Effector CD8-positive, alpha-beta T cell (primary cell): ENCODE results near the gene CD320.
"Not testable (repeated sequence)": the region's sequence is repeated elsewhere in the genome, so short reads cannot be mapped to it uniquely, and the experiment has no call there.

Experiments used
- DNase-seq: peaks from one replicate; lab custom pipeline; 2025; lab: John Stamatoyannopoulos, UW

Gene CD320

DNA sequence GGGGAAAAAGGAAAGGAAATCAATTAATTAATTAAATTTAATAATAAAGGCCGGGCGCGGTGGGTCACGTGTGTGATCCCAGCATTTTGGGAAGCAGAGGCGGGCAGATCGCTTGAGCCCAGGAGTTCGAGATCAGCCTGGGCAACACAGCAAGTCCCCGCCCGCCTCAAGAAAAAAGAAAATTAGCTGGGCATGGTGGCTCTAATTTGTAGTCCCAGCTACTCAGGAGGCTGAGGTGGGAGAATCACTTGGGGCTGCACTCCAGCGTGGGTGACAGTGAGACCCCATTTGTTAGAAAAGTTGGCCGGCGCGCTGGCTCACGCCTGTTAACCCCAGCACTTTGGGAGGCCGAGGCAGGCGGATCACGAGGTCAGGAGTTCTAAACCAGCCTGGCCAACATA, 733 bp upstream of the CD320 start:
- DNase-seq, result no peak

DNA sequence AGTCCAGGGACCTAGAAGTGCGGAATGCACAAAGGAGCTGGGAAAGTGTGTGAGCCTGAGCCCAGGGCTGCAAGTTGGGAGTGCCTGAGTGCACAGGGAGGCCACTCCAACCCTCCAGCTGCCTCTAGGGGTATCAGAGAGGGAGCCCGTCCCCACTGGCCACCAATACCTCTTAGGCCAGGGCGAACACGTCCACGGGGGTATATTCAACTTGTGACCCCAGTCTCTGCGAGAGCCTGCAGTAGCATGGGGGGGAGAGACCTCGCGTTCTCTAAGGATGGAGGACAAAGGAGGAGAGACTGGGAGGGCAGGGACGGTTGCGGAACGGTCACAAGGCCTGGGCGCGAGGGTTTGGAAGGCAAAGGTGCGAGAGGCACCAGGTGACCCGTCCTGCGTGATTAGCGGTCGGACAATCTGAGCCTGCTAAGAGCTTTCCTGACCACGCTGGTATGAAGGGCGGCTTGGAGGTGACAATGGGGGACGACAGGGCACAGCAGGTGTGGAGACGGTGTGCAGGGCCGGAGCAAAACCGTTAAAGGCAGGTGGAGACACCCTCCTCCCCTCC, 676 bp downstream of the CD320 start:
- no peak for DNase-seq

DNA sequence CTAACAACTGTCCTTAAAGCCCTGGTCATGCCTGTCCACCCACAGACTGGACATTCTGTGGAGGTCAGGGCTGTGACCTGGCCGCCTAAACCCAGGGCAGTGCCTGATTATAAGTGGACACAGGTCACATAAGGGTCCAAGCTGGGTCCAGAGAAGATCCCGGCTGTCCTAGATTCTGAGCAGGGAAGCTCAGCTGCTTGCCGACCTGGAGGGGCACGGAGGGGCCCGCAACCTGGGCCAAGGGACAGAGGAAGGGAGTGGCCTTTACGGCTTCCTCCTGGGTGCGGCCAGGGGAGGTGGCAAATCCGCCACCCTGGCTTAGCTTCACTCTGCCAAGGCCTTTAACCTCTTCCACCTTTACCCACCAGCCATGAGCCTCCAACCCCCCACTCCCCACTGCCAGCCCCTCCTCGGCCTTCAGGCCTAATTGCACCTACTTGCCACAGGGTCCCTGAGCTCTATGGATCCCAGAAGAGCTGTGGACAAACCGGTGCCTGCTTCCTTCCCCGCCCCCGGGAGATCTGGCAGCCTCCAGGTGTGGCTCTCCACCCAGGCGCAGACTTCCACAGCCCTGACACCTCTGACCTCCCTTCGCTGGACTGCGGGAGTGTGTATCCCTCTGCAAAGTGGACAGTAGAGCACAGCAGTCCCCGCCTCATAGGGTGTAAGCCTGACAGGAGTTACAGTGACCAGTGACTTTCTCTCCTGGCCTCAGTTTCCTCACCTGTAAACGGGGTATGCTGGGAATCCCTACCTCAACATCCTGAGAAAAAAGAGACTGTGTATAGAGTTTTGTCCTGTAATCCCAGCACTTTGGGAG, 1.7 kb downstream of the CD320 start:
- DNase-seq, result no peak

DNA sequence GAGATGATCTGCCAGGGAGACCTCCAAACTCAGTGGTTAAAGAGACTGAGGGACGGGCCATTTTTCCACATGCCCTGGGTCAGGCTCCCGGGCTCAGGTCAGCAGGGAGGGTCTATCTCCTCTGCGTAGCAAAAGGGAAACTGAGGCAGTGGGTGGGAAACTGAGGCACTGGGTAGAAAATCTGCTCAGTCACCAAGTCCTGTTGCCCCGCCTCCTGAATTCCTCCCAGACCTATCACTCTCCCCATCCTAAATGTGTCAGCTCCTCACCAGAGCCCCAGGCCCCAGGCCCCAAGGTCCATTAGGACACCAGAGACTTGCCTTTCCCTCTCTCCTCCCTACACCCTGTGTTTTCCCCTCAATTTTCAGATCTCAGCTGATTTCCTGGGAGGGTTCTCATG, 2.4 kb downstream of the CD320 start:
- DNase-seq, result no peak

DNA sequence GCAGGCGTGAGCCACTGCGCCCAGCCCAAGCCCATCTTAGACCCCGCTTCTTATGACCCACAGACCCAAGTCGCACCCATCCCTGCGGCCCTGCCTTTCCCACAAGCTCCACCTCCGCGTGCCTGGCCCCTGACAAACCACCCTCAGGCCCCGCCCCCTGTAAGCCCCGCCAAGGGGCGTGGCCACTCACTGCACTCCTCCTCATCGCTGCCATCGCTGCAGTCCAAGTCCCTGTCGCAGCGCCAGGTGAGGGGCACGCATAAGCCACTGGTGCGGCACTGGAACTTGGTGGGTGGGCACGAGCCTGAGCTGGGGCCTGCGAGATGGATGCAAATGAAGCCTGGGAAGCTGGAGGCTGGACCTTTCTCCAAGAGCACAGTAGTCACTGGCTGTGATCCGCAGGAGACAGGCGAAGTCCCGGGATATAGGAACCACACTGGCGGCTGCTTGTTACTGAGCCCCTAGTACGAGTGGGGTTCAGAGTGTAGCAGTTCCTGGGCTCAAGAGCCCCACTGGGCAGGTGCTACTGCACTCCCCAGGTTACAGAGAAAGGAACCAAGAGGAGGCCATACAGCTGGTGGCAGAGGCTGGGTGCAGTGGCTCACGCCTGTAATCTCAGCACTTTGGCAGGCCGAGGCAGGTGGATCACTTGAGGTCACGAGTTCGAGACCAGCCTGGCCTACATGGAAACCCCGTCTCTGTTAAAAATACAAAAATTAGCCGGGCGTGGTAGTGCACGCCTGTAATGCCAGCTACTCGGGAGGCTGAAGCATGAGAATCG, 3.1 kb downstream of the CD320 start:
- DNase-seq, result peak; percentile 2

DNA sequence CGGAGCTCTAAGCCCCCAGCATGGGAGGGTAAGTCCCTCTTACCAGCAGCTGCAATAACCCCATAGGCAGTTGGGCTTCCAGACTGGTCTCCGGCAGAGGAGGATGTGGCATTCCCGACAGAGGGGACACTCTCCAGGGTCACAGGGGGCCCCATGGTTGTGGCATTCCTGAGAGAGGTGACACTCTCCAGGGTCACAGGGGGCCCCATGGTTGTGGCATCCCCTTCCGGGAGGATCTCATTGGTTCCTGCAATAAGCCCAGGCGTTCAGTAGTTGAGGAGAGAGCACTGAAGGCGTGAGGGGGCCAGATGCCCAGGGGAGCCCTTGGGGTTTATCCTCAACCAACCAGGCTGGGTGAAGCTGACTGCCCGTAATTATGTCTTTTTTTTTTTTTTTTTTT, 5.4 kb downstream of the CD320 start:
- no peak for DNase-seq

DNA sequence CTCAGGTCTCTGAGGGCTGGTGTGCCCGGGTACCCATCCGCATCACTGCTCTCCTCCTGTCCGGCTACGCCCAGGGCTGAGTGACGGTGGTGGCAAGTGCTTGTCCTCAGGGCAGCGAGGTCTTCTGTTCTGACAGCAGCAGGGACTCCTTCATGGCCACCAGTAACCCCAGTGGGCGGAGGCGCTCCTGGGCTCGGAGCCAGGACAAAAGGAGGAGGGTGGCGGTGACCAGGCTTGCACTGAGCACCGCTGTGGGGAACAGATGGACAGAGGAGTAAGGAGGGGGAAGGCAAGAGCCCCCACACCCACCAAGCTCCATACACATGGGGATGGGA, 5.8 kb downstream of the CD320 start:
- DNase-seq, result no peak

DNA sequence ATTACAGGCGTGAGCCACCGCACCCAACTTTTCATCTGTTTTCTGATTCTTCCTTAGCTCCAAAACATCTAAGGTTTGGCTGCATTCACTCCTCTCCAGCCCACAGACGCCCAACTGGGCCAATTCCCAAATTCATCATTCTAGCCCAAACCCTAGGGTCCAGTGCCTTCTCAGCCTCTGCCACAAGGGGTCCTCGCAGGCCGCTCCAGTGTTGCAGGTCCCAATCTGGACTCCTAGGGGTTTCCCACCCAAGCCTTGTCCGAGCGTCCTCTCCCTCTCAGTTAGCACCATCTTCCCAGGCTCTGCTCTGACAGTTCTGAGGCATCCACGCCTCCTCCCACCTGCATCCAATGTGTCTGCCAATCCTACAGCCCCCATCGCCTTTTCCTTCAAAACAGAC, 16.8 kb downstream of the CD320 start:
- not testable (repeated sequence) for DNase-seq

DNA sequence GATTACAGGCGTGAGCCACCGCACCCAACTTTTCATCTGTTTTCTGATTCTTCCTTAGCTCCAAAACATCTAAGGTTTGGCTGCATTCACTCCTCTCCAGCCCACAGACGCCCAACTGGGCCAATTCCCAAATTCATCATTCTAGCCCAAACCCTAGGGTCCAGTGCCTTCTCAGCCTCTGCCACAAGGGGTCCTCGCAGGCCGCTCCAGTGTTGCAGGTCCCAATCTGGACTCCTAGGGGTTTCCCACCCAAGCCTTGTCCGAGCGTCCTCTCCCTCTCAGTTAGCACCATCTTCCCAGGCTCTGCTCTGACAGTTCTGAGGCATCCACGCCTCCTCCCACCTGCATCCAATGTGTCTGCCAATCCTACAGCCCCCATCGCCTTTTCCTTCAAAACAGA, 31.6 kb downstream of the CD320 start:
- not testable (repeated sequence) for DNase-seq

DNA sequence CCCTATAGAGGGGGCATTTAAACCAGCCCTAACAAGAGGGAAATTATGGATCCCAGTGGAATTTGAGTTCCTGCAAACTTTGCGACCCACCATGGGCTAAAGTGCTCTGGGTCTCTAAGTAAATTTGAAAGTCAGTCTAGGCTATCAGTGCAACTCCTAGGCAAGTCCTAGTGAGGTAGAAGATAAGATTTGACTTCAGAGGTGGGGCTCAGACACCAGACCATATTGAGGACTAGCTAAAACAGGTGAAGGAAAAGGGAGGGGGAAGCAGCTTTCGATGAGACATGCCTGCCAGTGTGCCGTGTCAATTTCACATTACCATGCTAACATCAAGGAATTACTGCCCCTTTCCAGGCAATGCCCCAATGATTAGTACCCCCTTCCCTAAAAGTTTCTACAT, 38.4 kb downstream of the CD320 start:
- DNase-seq, result no peak

DNA sequence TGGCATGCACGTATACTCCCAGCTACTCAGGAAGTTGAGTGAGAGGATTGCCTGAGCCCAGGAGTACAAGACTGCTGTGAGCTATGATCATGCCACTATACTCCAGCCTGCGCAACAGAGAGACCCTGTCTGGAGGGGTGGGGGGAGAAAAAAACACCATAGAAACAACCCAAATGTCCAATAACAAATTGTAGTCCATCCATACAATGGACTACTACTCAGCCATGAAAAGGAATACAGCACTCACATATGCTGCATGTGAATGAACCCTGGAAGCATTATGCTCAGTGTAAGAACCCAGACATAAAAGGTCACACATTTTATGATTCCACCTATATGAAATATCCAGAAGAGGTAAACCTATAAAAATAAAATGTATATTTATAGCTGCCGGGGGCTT, 42.3 kb downstream of the CD320 start:
- no peak for DNase-seq

DNA sequence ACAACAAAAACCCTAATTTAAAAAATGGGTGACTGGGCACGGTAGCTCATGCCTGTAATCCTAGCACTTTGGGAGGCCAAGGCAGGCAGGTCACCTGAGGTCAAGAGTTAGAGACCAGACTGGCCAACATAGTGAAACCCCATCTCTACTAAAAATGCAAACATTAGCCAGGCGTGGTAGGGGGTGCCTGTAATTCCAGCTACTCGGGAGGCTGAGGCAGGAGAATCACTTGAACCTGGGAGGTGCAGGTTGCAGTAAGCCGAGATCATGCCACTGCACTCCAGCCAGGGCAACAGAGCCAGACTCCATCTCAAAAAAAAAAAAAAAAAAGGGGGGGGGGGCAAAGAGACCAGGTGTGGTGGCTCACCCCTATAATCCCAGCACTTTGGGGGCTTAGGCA, 43.9 kb downstream of the CD320 start:
- DNase-seq, result not testable (repeated sequence)

DNA sequence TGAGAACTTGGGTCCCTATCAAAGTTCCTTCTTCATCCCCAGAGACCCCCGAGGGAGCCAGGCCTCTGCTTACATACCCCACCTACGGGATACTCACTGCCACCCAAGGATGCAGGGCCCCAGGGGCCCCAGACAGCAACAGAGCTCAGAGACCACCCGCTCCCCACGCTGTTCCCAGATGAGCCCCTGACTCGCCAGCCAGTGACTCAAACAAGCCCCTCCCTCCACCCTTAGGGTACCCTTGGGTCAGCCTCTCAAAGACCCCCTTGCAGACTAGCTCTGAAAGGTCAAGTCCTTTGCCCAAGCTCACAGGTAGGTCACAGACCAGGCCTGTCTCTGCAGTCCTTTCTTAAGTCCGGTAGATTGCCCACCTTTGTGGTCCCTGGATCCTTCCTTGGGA, 45.7 kb downstream of the CD320 start:
- DNase-seq, result no peak

DNA sequence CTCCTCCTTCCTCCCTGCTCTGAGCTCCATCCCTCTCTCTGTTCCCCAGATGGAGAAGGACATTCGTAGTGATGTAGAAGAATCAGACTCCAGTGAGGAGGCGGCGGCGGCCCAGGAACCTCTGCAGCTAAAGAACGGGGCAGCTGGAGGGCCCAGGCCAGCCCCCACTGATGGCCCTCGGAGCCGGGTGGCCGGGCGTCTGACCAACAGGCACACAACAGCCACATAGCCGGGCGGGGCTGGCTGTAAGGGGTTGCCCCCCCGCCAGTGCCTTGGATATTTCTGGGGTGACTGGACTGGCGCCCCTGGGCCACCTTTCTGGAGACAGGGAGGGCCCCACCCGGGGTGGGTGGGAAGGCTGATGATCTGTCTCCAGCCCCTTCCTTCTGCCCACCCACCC, 46.3 kb downstream of the CD320 start:
- no peak for DNase-seq

DNA sequence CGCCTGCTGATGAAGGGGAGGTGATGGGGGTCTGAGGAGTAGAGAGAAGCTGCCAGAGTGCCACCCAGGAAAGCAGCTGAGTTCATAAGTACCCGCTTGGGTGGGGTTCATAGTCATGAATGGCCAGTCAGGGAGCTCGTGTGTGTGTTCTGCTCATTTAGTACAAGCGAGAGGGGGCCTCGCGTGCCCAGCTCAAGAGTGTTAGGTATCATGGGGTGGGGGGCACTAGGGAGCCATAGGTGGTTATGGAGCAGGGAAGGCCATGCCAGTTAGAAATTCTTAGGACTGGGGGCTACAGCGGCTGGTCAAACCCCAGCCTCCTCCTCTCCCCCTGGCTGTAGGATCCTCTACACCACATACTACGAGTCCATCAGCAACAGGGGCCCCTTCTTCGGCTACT, 46.8 kb downstream of the CD320 start:
- DNase-seq, result no peak

DNA sequence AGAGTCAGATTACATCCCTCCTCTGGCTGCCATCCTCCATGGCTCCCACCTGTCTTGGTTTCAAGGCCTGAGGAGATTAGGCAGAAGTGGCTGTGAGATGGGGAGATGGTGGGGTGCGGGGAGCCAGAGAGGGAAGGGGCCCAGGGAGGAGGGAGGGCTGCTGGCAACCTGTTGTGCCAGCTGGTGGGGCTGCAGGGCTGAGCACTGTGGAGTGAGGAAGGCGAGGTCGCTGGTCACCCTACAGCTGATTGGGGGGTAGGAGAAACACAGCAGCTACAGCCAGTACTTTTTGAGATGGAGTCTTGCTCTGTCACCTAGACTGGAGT, 48.3 kb downstream of the CD320 start:
- no peak for DNase-seq

DNA sequence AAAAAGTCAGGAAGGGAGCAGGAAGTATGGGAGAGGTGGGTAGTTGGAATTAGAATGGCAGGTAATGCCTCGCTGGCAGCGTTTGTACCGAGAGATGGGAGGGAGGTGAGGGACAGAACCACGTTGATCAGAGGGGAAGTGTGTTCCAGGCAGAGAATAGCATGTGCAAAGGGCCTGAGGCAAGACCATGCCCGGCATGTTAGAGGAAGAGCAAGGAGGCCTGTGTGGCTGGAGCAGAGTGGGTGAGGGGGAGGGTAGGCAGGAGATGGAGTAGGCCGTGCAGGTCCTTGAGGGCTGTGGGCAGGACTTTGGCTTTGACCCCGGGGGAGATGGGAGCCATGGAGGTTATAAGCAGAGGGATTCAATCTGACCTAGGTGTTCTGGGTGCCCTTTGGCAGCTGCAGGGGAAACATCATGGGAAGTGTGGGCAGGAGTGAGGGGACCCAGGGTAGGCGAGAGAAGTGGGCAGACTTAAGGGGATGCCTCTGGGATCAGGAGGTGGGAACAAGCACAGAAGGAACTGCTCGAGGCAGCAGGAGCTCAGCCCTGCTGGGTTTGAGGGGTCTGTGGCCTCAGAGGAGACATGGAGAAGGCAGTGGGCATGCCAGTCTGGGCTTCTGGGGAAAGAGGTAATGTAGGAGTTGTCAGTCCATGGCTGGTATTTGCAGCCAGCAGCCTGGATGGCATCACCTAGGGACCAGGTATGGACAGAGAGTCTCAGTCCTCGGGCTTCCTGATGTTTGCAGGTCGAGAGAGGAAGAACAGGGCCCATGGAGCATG, 48.8 kb downstream of the CD320 start:
- DNase-seq, result no peak

DNA sequence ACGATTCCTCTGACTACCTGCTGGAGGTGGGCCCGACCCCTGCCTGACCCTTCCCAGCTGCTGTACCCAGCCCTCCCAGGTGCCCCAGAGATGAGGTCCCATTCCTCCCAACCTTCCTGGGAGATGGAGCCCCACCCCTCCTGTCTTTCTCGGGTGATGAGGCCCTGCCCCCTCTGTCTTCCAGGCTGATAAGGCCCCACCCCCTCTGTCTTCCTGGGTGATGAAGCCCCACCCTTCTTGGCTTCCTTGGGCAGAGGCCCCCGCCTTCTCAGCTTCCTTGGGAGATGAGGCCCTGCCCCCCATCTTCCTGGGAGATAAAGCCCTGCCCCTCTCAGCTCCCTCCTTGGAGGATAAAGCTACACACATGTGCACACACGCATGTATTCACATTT, 51.1 kb downstream of the CD320 start:
- DNase-seq, result no peak

DNA sequence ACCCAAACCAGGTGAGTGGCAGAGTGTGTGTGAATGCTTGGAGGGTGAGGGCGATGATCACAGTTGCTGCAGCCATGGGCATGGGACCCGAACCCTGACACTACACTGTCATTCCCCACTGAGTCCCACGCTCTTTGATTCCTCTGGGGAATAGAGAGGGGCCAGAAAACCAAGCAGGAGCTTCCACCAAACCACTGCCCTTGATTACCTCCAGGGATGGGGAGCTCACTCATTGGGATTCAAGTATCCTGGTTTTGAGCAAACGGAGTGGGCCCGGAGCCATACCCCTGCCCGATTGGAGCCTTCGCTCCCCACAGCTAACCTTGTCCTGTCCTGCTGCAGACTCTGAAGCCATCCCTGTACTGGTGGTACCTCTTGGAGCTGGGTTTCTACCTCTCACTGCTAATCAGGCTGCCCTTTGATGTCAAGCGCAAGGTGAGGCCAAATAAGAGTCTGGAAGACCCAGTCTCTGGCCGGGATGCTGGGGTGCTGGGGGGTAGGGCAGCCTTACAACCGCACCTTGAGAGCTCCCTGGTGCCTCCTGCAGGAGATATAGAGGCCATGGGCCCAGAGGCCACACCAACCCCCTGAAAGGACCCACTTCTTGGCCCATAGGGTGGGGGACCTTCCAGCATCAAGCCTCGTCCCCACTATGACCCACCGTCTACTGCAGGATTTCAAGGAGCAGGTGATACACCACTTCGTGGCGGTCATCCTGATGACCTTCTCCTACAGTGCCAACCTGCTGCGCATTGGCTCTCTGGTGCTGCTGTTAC, 51.7 kb downstream of the CD320 start:
- DNase-seq, result no peak

DNA sequence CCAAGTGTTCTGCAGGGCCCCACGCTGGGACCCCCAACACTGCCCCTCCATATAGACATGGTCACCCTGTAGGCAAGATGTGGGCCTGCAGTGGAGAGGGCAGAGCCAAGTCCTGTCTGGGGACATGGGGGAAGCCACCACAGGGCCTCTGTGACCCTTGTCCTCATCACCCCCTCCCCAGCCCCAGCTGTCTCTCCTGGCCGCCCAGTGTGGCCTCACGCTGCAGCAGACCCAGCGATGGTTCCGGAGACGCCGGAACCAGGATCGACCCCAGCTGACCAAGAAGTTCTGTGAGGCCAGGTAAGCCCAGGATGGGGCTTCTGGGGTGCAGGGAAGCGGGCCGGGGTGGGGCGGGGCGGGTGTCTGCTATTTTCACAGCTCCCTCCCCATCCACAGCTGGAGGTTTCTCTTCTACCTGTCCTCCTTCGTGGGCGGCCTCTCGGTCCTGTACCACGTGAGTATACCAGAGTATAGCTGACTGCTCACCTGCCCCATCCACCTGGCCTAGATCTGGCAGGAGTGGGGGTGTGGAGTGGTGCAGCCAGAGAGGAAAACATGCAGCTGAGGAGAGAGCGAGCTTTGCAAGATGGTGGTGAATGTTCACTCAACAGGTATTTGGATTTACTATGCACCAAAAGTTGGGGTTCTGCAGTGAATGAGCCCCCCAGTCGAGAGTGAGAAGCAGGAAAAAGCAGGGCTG, 52.6 kb downstream of the CD320 start:
- no peak for DNase-seq

DNA sequence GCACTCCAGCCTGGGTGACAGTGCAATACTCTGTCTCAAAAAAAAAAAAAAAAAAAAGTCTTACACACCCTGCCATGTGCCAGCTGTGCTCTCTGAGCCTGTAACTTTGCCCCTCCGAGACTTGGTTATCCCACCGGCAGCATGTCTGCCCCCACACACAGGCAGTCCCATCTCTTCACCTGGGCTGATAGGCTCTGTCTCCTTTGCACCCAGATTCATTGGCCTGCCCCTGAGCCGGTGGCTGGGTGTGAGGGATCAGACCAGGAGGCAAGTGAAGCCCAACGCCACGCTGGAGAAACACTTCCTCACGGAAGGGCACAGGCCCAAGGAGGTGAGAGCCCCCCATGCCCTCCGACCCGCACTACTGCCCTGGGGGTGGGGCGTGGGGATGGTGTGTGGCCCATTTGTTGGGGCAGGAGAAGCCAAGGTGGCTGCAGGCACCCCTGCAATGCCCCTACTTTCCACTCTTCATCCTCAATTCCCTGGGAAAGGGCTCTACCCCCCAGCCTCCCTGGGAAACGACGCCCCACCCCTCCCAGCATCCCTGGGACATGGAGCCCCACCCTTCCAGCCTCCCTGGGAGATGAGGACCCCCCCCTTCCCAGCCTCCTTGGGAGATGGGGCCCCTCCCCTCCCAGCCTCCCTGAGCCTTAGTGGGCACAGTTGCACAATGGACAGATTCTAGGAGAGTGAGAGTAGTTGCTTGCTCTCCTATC, 53.7 kb downstream of the CD320 start:
- no peak for DNase-seq
